Pancreas (tissue), 10 donors: ENCODE results near the gene KLRD1. TPM values are rescaled to one million over a fixed set of nuclear protein-coding genes. Genes with fewer than 3 reads are reported as not detected.
"Not testable (repeated sequence)": the region's sequence is repeated elsewhere in the genome, so short reads cannot be mapped to it uniquely, and the experiment has no call there.

Experiments used
- ATAC-seq, 4 donors: fragments of 200-7000 bp; cut with Tn5 transposase; one replicate each; pipeline versions ENCODE4 v1.8.0 to v1.9.1; 2020; ENCODE audit warnings: mild to moderate bottlenecking in 4 of 4, moderate library complexity in 4 of 4
- DNase-seq, 6 donors: peaks; one replicate each; pipeline ENCODE4 v3.0.0-alpha.2; 2020
- FAIRE-seq: peaks from 2 replicates; lab custom pipeline; 2012; peaks lifted over from hg19 to GRCh38; lab: Jason Lieb, UNC
- H3K27ac ChIP-seq, 4 donors: fragments of 200-600 bp; sonication (generic); 1 replicate in 3 of 4; 2 replicates in 1 of 4; pipeline versions ENCODE4 v1.5.0 to v1.8.0; 2020
- H3K27me3 ChIP-seq, 4 donors: fragments of 200-600 bp; one replicate each; pipeline ENCODE4 v1.8.0; 2021
- H3K36me3 ChIP-seq, 3 donors: fragments of 200-600 bp; sonication (generic) in 1 of 3; one replicate each; pipeline versions ENCODE4 v1.5.0 to v1.8.0; 2020 to 2021
- H3K4me1 ChIP-seq, 3 donors: fragments of 200-600 bp; one replicate each; pipeline ENCODE4 v1.8.0; 2021
- H3K4me3 ChIP-seq, 4 donors: fragments of 200-600 bp; sonication (generic) in 2 of 4; one replicate each; pipeline versions ENCODE4 v1.5.0 to v1.8.0; 2020 to 2021
- H3K9me3 ChIP-seq, 4 donors: fragments of 200-600 bp; one replicate each; pipeline ENCODE4 v1.8.0; 2021
- CTCF ChIP-seq, 4 donors: fragments of 200-600 bp; sonication (generic) in 3 of 4; IDR thresholded peaks; one replicate each; pipeline versions ENCODE4 v1.5.0 to v1.8.0; 2021; ENCODE audit warnings: antibody characterized with exemption in 4 of 4
- WGBS, 2 donors: extraction: QIAGEN DNeasy Blood & Tissue Kit; methylation state at CpG; one replicate each; pipeline ENCODE4 v1.1.7; 2013; 5-methylcytosine and 5-hydroxymethylcytosine counted together
- intact Hi-C, 3 donors: fragments of 100-400 bp; cut with DNase I; formaldehyde crosslinking; loops; one replicate each; pipeline versions ENCODE4 v1.11.1 to v1.14.2; 2022
- polyA plus RNA-seq, 2 donors: library from polyadenylated mRNA; stranded (reverse); fragments of 200-250 nt; gene quantifications; one replicate each; pipeline ENCODE4 v1.2.3, GENCODE V29; 2013
- total RNA-seq, 6 donors: library from RNA; stranded (reverse); fragmentation: NEBNext Ultra II Directional in 4 of 6; extraction: Animal tissue kit (Norgen Biotek cat#: 25700) in 4 of 6; gene quantifications; one replicate each; pipeline versions ENCODE4 v1.2.1 to v1.2.4, GENCODE V29; 2021 to 2023
- donor health status: healthy with polysubstance abuse.
- donor health status: DM: no; HTN: no; CAD: no; lungs with moderate emphysema.
- donor health status: DM: no; HTN: no; CAD: no.
- donor health status: control.
- donor health status: control.
- donor health status: Bipolar disorder and iron deficiency.
- donor health status: DM: yes; HTN: yes; CAD: no.
- donor health status: DM: no; HTN: no; CAD: no.
- donor health status: DM: no; HTN: no; CAD: no.
- donor health status: DM: yes; HTN: yes; CAD: no.

Gene KLRD1
- total and polyA plus RNA-seq, 8 donors = 0.11 to 1.0 (median 0.56) TPM

GRCh38 chr12:10363914-10364814 lies 56.5 kb downstream of the KLRD1 start:
- 17 to 21% methylated on average over 19 of the region's 19 CpGs for WGBS, 2 donors
- TF ChIP-seq CTCF (IDR thresholded peaks at IDR 0.05) = no peak
- peak in 3 of 6 donors; percentile 33 to 66 (median 51) for DNase-seq

GRCh38 chr12:10364815-10365622 lies 57.3 kb downstream of the KLRD1 start:
- H3K27me3 ChIP-seq = no peaks in the 10 kb centered on the region
- peak overlapping the region; percentile 18 to 60 (median 33) for H3K4me3 ChIP-seq
- ATAC-seq (peak; percentile 84 to 89 (median 86)), FAIRE-seq (no peak), DNase-seq (peak in 5 of 6 donors; percentile 41 to 85 (median 66))
- WGBS, 2 donors = 0% methylated on average over 15 of the region's 15 CpGs
- no peak for TF ChIP-seq CTCF (IDR thresholded peaks at IDR 0.05)
- H3K36me3 ChIP-seq = no peaks in the 10 kb centered on the region
- H3K27ac ChIP-seq = peak overlapping the region; percentile 56 to 98 (median 86)
- H3K9me3 ChIP-seq = no peaks in the 10 kb centered on the region
- intact Hi-C loops = no loop called here
- H3K4me1 ChIP-seq = peaks cover 14 to 31% (median 18%) of the 10 kb centered on the region in 3 donors

More at GRCh38 chr12:10363914-10364814, 56.5 kb downstream of the KLRD1 start:
- Histone ChIP-seq H3K4me1 (peaks cover 14 to 31% (median 18%) of the 10 kb centered on the region in 3 donors), H3K9me3 (no peaks in the 10 kb centered on the region), H3K27me3 (no peaks in the 10 kb centered on the region), H3K27ac (peak overlapping the region; percentile 56 to 98 (median 86)), H3K4me3 (peak overlapping the region; percentile 18 to 60 (median 33)), H3K36me3 (no peaks in the 10 kb centered on the region)
- intact Hi-C loops = no loop called here
- ATAC-seq = peak; percentile 53 to 79 (median 64)
- FAIRE-seq = no peak

DNA sequence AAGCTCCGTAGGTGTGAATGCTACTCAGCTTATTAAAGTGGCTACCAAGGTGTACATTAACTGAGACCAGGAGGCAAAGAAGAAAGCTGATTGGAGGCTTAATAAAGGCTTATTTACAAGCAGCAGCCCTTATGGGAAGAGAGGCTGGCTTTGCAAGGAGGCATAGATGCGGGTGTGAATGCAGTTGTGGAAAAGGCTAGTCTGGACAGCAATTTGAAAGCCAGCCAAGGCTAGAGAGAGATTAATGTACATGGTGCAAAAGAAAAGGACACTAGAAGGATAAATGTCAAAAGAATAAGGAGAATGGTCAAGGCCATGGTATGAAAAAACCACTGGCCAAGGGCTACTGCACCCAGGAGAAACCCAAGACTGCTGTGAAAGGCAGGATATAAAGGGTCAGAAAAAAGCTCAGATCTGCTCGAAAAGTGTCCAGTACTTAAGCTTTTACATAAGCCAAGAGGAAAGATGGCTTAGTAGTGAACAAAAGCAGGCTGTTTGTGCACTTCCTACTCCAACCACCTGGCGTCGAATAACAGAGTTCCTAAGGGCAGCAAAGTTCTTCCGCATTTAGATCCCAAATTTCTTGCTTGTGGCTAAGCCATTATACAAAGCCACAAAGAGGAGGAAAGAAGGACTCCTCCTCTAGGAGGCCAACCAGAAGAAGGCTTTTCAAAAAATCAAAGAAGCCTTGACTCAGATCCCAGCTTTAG lies 58.2 kb downstream of the KLRD1 start:
- Histone ChIP-seq H3K27me3 (no peaks in the 10 kb centered on the region), H3K4me3 (peak overlapping the region in 2 of 4 donors; percentile 39 to 60), H3K4me1 (peaks cover 14 to 31% (median 18%) of the 10 kb centered on the region in 3 donors), H3K27ac (peak overlapping the region; percentile 56 to 98 (median 86)), H3K36me3 (no peaks in the 10 kb centered on the region), H3K9me3 (no peaks in the 10 kb centered on the region)
- DNase-seq (no peak), FAIRE-seq (no peak), ATAC-seq (peak in 2 of 4 donors; percentile 6 to 9)
- TF ChIP-seq CTCF (IDR thresholded peaks at IDR 0.05) = peak in 1 of 4 donors; percentile 21
- WGBS, 2 donors = 26 to 31% methylated on average over 6 of the region's 6 CpGs
- intact Hi-C loops = no loop called here

- Histone ChIP-seq H3K4me1 (peaks cover 14 to 22% (median 18%) of the 10 kb centered on the region in 3 donors), H3K27ac (peak overlapping the region; percentile 31 to 98 (median 86)), H3K4me3 (peak overlapping the region in 1 of 4 donors; percentile 7), H3K27me3 (no peaks in the 10 kb centered on the region), H3K36me3 (no peaks in the 10 kb centered on the region), H3K9me3 (no peaks in the 10 kb centered on the region)
- peak in 1 of 4 donors; percentile 9 for TF ChIP-seq CTCF (IDR thresholded peaks at IDR 0.05)
- intact Hi-C loops = no loop called here
- no peak for DNase-seq
- peak in 2 of 4 donors; percentile 6 to 30 for ATAC-seq
- FAIRE-seq = no peak
Observed at GRCh38 chr12:10366875-10367274, 59.2 kb downstream of the KLRD1 start.

DNA sequence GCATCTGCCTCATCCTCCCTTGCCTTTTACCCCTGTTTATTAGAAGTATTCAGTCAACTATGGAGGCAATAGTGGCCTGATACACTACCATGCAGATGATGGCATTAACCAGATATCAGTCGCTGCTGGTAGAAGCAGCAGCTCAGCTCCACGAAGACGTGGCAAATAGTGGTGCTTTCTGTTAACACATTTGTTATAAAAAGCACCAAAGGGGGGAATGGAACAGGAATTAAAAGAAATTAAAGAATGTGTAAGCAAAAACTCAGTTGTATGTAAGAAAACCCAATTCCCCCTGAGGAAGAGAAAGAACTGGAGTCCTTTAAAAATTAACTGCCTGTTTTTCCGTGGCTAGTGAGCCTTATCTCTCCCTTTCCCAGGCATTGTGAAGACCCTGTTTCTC lies 60.0 kb downstream of the KLRD1 start:
- H3K27ac ChIP-seq, H3K4me3 ChIP-seq, ATAC-seq, H3K27me3 ChIP-seq, DNase-seq, intact Hi-C loops, FAIRE-seq, H3K36me3 ChIP-seq, H3K9me3 ChIP-seq: not testable (repeated sequence)
- 71 to 75% methylated on average over 4 of the region's 4 CpGs for WGBS, 2 donors
- H3K4me1 ChIP-seq = peaks cover 14 to 19% (median 18%) of the 10 kb centered on the region in 3 donors
